HFFc6 (cell line): ENCODE data around the gene JAZF1. TPM values are rescaled to one million over a fixed set of nuclear protein-coding genes. Genes with fewer than 3 reads are reported as not detected.
A peak's percentile ranks its signal among the peaks of the same experiment; 100 is the strongest.

Source experiments
- DNase-seq: peaks from one replicate; pipeline ENCODE4 v3.0.0-alpha.2; 2018
- H3K27ac Mint-ChIP-seq: 2 replicates; pipeline ENCODE4 v1.8.0; 2020; ENCODE audit warnings: mild to moderate bottlenecking, mixed read lengths
- H3K27me3 Mint-ChIP-seq: 2 replicates; pipeline ENCODE4 v1.8.0; 2021; ENCODE audit warnings: mild to moderate bottlenecking, moderate library complexity, mixed read lengths; ENCODE audit not compliant: insufficient read depth
- H3K36me3 Mint-ChIP-seq: 2 replicates; pipeline ENCODE4 v1.8.0; 2021; ENCODE audit warnings: low read depth, mixed read lengths
- H3K4me1 Mint-ChIP-seq: 2 replicates; pipeline ENCODE4 v1.8.0; 2020; ENCODE audit warnings: low read depth, mixed read lengths
- H3K4me3 Mint-ChIP-seq: 2 replicates; pipeline ENCODE4 v1.8.0; 2020; ENCODE audit warnings: mild to moderate bottlenecking, moderate library complexity, mixed read lengths
- H3K9me3 Mint-ChIP-seq: 2 replicates; pipeline ENCODE4 v1.8.0; 2020; ENCODE audit warnings: mild to moderate bottlenecking, mixed read lengths
- total RNA-seq, 6 experiments: library from RNA; stranded (reverse); fragmentation: NEBNext Ultra II Directional; extraction: Animal tissue kit (Norgen Biotek cat#: 25700); gene quantifications; 2 replicates in 1 of 6; 3 replicates in 5 of 6; pipeline ENCODE4 v1.2.3, GENCODE V29; 2021
- TF ChIP-seq, protein P1 (sequence below): fragments of 200-600 bp; sonication (generic); IDR thresholded peaks from 2 replicates; pipeline ENCODE4 v1.5.0; 2021; ENCODE audit warnings: antibody characterized with exemption, mild to moderate bottlenecking

The JAZF1 gene
- total RNA-seq, 6 experiments from 2014 or later: 17.5 to 26.3 (median 21.4) TPM

DNA sequence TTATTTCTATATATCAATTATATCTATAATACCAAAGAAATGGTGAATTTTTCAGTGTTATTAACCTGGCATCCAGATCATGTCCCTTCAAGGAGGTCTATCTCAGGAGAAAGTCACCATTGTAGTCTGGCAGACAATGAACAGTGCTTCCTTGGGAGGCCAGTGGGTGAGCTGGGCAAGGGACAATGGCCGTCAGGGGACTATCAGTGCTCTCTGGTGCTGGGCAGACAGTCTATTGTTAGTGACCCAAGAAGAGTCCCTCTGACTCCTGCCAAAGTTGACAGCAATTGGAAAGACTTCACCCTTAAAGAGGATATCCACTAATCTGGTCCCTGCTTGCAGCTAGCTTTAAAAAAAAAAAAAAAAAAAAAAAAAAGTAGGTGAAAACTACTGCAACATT is 7.1 kb downstream of the JAZF1 start:
- Mint-ChIP-seq H3K4me1 (peaks cover 62% of the 10 kb centered on the region), H3K9me3 (no peaks in the 10 kb centered on the region), H3K4me3 (no peak overlapping the region), H3K36me3 (0 out of 2 replicates have a peak, but pooled peaks cover 2% of the 10 kb centered on the region), H3K27ac (no peak overlapping the region), H3K27me3 (no peaks in the 10 kb centered on the region)
- no peak for DNase-seq
- TF ChIP-seq, protein P1, sequence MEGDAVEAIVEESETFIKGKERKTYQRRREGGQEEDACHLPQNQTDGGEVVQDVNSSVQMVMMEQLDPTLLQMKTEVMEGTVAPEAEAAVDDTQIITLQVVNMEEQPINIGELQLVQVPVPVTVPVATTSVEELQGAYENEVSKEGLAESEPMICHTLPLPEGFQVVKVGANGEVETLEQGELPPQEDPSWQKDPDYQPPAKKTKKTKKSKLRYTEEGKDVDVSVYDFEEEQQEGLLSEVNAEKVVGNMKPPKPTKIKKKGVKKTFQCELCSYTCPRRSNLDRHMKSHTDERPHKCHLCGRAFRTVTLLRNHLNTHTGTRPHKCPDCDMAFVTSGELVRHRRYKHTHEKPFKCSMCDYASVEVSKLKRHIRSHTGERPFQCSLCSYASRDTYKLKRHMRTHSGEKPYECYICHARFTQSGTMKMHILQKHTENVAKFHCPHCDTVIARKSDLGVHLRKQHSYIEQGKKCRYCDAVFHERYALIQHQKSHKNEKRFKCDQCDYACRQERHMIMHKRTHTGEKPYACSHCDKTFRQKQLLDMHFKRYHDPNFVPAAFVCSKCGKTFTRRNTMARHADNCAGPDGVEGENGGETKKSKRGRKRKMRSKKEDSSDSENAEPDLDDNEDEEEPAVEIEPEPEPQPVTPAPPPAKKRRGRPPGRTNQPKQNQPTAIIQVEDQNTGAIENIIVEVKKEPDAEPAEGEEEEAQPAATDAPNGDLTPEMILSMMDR: no peak

DNA sequence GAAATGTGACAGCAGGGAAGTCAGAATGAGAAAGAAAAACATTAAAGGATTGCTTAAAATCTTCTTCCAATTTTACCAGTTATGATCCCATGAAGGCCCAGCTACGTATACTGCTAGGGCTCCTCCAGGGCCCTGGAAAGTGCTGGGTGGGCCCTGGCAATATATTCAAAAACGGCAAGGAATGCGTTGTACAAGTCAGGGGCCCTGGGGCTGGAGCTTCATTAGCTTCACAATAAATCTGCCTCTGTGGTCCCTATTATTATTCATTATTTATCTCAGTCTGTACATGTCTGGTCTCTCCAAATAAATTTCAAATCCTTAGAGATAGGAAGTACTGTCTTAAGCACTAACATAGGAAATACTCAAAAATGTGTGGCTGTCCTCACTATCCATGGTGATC is 7.6 kb downstream of the JAZF1 start:
- 0 out of 2 replicates have a peak, but pooled peaks cover 4% of the 10 kb centered on the region for H3K36me3 Mint-ChIP-seq
- H3K4me3 Mint-ChIP-seq: no peak overlapping the region
- H3K27me3 Mint-ChIP-seq: no peaks in the 10 kb centered on the region
- H3K4me1 Mint-ChIP-seq: peaks cover 63% of the 10 kb centered on the region
- no peaks in the 10 kb centered on the region for H3K9me3 Mint-ChIP-seq
- TF ChIP-seq, protein P1: no peak
- no peak for DNase-seq
- H3K27ac Mint-ChIP-seq: no peak overlapping the region

DNA sequence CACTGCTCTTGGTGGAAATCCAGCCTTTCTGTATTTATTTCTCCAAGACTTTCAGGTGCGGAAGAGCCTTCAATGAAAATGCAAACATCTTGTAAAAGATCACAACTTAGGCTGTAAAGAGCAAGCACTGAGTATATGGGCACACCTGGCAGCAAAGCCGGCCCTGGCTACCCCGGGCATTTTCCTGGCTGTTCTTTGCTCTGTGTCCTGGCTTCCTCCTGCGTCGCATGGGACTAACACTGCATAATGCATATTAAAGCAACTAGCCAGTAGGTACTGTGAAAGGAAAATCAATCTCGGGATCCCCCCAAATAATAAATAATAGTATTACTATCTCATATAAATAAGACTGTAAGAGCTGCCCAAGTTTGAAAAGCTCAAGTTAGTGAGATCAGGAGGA is 9.9 kb downstream of the JAZF1 start:
- H3K27me3 Mint-ChIP-seq: no peaks in the 10 kb centered on the region
- no peak overlapping the region for H3K27ac Mint-ChIP-seq
- 0 out of 2 replicates have a peak, but pooled peaks cover 4% of the 10 kb centered on the region for H3K36me3 Mint-ChIP-seq
- H3K9me3 Mint-ChIP-seq: no peaks in the 10 kb centered on the region
- H3K4me3 Mint-ChIP-seq: no peak overlapping the region
- TF ChIP-seq, protein P1: no peak
- peaks cover 56% of the 10 kb centered on the region for H3K4me1 Mint-ChIP-seq
- no peak for DNase-seq

DNA sequence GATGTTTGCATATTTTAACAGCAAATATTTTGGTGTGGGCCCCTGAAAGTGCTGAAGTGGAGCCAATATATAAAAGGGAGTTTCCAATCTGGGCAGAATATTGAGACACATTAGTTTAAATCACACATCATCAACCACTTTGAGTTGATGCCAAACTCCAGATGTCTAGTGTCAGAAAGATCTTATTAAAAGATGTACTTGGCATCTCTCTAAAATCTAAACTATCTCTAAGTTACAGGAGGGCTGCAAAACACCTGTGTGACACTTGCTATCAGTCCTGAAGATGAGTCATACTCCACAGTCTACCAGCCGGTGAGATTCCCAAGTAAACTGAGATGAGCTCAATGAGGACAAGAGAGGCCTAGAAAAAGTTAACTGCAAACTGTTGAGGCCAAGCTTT is 11.4 kb downstream of the JAZF1 start:
- Mint-ChIP-seq H3K4me3 (no peak overlapping the region), H3K36me3 (peaks cover 10% of the 10 kb centered on the region; the same call in 1 of the 2 replicates), H3K4me1 (peaks cover 56% of the 10 kb centered on the region), H3K27me3 (no peaks in the 10 kb centered on the region; the same call in 1 of the 2 replicates), H3K27ac (peak overlapping the region; percentile 63; the same call in 1 of the 2 replicates), H3K9me3 (no peaks in the 10 kb centered on the region)
- DNase-seq: no peak
- TF ChIP-seq, protein P1: no peak

DNA sequence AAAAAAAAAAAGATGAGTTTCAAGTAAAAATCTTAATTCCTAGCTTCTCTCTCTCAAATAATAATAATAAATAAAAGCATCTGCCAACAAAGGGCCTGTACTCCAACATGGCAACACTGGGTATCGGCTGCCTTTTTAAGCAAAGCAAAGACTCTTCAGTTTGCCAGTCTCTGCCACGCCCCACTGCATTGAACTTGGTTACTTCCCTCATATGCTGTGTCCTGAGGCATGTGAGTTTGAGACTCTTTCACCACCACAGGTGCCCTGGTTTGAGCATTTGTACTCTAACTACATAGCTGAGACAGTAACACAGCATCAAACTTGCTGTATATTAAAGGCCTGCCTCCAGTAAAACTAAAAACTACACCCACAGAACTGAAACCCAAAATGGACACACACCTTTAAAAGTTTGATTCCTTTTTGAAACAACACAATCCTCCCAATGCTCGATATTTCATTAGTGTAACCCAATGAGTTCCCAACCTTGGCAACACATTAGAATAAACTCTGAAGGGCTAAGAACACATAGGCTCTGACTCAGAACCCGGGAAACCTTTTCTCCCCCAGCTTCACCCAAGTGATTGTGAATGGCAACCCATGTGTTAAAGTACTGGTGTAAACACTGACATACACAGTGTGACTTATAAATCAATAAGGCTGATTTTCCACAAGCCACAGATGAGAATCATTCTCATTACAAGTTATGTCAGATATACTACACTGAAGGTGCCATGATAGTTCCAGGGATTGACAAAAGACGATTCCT is 12.0 kb downstream of the JAZF1 start:
- peaks cover 57% of the 10 kb centered on the region for H3K4me1 Mint-ChIP-seq
- H3K36me3 Mint-ChIP-seq: peaks cover 16% of the 10 kb centered on the region
- peak overlapping the region; percentile 12 for H3K4me3 Mint-ChIP-seq
- TF ChIP-seq, protein P1: no peak
- peak overlapping the region; percentile 63 for H3K27ac Mint-ChIP-seq
- no peak for DNase-seq
- H3K9me3 Mint-ChIP-seq: no peaks in the 10 kb centered on the region
- H3K27me3 Mint-ChIP-seq: no peaks in the 10 kb centered on the region; the same call in 1 of the 2 replicates
